ENCODE measurements around the gene GDPD3. TPM values are rescaled to one million over a fixed set of nuclear protein-coding genes. Genes with fewer than 3 reads are reported as not detected.

Gene GDPD3
- total and polyA plus RNA-seq, 2 experiments from 2014 or later: 0.94 to 1.4 TPM

GRCh38 chr16:30124985-30125379 lies 11.6 kb upstream of the GDPD3 start (continued):
- no peak for TF ChIP-seq ZNF462 (CRISPR knock-in tag; IDR thresholded peaks at IDR 0.05)
- TF ChIP-seq STAT1 (IDR thresholded peaks at IDR 0.05; ENCODE audit: unreplicated experiment): no peak
- TF ChIP-seq REST (IDR thresholded peaks at IDR 0.05; ENCODE audit: unreplicated experiment): no peak
- no peak for TF ChIP-seq NANOG (IDR thresholded peaks at IDR 0.05; ENCODE audit: borderline replicate concordance)

- H3K27ac ChIP-seq (ENCODE audit: low read depth): no peak overlapping the region
- H4K20me1 ChIP-seq (replicated peaks; ENCODE audit: insufficient read depth): no peaks in the 10 kb centered on the region
- H3K4me3 ChIP-seq: peak overlapping the region; percentile 78
- H3K4me2 ChIP-seq: peak overlapping the region; percentile 94
- DNase-seq (ENCODE audit: low spot score) (peak; percentile 67), ATAC-seq (peak; percentile 74)
- peaks cover 3% of the 10 kb centered on the region; the same call in 1 of the 2 replicates for H3K4me1 ChIP-seq (ENCODE audit: insufficient read depth)
- H3K79me2 ChIP-seq (replicated peaks; ENCODE audit: insufficient read depth): no peaks in the 10 kb centered on the region
- no peaks in the 10 kb centered on the region for H3K27me3 ChIP-seq (ENCODE audit: insufficient read depth)
- Mint-ChIP-seq H3K36me3 (ENCODE audit: low read depth) (no peaks in the 10 kb centered on the region), H3K27me3 (ENCODE audit: insufficient read depth, low read depth, poor library complexity) (peaks cover 12% of the 10 kb centered on the region), H3K4me3 (peak overlapping the region; percentile 82), H3K27ac (no peak overlapping the region), H3K9me3 (no peaks in the 10 kb centered on the region), H3K4me1 (peaks cover 4% of the 10 kb centered on the region; the same call in 2 of the 3 replicates)
- peak overlapping the region; percentile 96 for H2AFZ ChIP-seq
- no peaks in the 10 kb centered on the region for H3F3A ChIP-seq (replicated peaks; ENCODE audit: low read depth)
- H3K36me3 ChIP-seq (ENCODE audit: insufficient read depth): no peaks in the 10 kb centered on the region
- H3K9me2 ChIP-seq (ENCODE audit: insufficient read depth): no peaks in the 10 kb centered on the region
- TF ChIP-seq JUNB (IDR thresholded peaks at IDR 0.05; ENCODE audit: unreplicated experiment) (no peak), POLR2AphosphoS5 (IDR thresholded peaks at IDR 0.05; ENCODE audit: low read depth) (no peak; the same call in 1 of the 2 replicates), STAT1 (IDR thresholded peaks at IDR 0.05; ENCODE audit: unreplicated experiment) (no peak)
Observed at GRCh38 chr16:30122604-30123160, 9.3 kb upstream of the GDPD3 start.
